Measurements from ENCODE around the gene EFCAB10.
"Not testable (repeated sequence)": the region's sequence is repeated elsewhere in the genome, so short reads cannot be mapped to it uniquely, and the experiment has no call there.

The EFCAB10 gene

DNA sequence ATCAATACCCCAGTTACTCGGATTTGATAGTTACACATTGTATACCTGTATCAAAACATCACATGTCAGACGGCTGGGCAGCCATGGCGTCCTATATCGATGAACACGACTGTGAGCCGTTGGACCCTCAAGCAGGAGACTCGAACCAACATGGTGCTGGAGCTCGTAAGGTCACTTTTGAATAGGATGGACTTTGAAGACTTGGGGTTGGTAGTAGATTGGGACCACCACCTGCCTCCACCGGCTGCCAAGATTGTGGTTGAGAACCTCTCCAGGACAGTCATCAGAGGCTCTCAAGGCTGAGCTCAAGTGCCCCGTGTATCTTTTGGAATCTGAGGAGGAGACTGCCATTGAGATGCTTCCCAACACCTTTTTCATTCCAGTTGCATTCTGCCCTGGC lies 51.2 kb downstream of the EFCAB10 start:
- Histone ChIP-seq H2AFZ (ENCODE audit: low read length) (no peak overlapping the region), H3K27me3 (ENCODE audit: insufficient read depth, low read length, poor library complexity, severe bottlenecking) (no peaks in the 10 kb centered on the region), H3K4me1 (ENCODE audit: insufficient read depth, low read length, poor library complexity, severe bottlenecking) (peaks cover 24% of the 10 kb centered on the region), H3K79me2 (ENCODE audit: insufficient read depth, low read length) (peaks cover 25% of the 10 kb centered on the region), H3K9me2 (replicated peaks; ENCODE audit: low read depth, low read length) (no peaks in the 10 kb centered on the region), H3K9ac (ENCODE audit: low read depth, low read length, poor library complexity, severe bottlenecking) (no peak overlapping the region), H3K4me3 (ENCODE audit: low read length, poor library complexity, severe bottlenecking) (no peak overlapping the region), H3K4me2 (ENCODE audit: low read depth, low read length, poor library complexity, severe bottlenecking) (no peak overlapping the region), H3F3A (ENCODE audit: low read depth) (no peaks in the 10 kb centered on the region), H3K9me3 (ENCODE audit: insufficient read depth, low read depth, low read length) (no peaks in the 10 kb centered on the region), H3K36me3 (ENCODE audit: insufficient read depth, low read length) (no peaks in the 10 kb centered on the region), H4K20me1 (ENCODE audit: insufficient read depth, low read length, poor library complexity, severe bottlenecking) (peaks cover 11% of the 10 kb centered on the region)
- TF ChIP-seq EZH2phosphoT487 (IDR thresholded peaks at IDR 0.05; ENCODE audit: borderline replicate concordance) = no peak
- TF ChIP-seq, protein P1, sequence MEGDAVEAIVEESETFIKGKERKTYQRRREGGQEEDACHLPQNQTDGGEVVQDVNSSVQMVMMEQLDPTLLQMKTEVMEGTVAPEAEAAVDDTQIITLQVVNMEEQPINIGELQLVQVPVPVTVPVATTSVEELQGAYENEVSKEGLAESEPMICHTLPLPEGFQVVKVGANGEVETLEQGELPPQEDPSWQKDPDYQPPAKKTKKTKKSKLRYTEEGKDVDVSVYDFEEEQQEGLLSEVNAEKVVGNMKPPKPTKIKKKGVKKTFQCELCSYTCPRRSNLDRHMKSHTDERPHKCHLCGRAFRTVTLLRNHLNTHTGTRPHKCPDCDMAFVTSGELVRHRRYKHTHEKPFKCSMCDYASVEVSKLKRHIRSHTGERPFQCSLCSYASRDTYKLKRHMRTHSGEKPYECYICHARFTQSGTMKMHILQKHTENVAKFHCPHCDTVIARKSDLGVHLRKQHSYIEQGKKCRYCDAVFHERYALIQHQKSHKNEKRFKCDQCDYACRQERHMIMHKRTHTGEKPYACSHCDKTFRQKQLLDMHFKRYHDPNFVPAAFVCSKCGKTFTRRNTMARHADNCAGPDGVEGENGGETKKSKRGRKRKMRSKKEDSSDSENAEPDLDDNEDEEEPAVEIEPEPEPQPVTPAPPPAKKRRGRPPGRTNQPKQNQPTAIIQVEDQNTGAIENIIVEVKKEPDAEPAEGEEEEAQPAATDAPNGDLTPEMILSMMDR (conservative IDR thresholded peaks at IDR 0.05; ENCODE audit: low read length) = no peak

DNA sequence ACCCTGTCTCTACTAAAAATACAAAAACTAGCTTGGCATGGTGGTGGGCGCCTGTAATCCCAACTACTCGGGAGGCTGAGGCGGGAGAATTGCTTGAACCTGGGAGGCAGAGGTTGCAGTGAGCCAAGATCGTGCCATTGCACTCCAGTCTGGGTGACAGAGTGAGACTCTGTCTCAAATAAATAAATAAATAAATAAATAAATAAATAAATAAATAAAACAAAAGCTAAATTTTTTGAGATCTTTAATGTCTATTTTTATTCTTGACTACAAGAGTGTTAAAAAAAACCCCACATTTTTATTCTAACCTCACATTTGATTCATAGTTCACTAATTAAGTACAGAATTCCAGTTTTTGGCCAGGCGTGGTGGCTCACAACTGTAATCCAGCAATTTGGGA lies 53.6 kb downstream of the EFCAB10 start:
- H3K4me2 ChIP-seq (ENCODE audit: low read depth, low read length, poor library complexity, severe bottlenecking); H3K4me3 ChIP-seq (ENCODE audit: low read length, poor library complexity, severe bottlenecking): not testable (repeated sequence)

DNA sequence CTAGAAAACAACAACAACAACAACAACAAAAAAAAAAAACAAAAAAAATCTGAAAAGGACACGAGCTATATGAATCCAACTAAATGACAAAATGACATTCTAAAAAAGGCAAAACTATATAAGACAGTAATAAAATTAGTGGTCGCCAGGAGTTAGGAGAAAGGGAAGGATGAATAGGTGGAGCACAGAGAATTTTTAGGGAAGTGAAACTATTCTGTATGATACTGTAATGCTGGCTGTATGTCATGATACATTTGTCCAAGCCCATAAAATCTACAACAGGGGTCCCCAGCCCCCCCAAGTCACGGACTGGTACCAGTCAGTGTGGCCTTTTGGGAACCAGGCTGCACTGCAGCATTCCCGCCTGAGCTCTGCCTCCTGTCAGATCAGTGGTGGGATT lies 56.5 kb downstream of the EFCAB10 start:
- Histone ChIP-seq H2AFZ (ENCODE audit: low read length) (no peak overlapping the region), H3K4me1 (ENCODE audit: insufficient read depth, low read length, poor library complexity, severe bottlenecking) (peaks cover 11% of the 10 kb centered on the region), H3K4me3 (ENCODE audit: low read length, poor library complexity, severe bottlenecking) (no peak overlapping the region), H3K9ac (ENCODE audit: low read depth, low read length, poor library complexity, severe bottlenecking) (no peak overlapping the region), H3K9me3 (ENCODE audit: insufficient read depth, low read depth, low read length) (no peaks in the 10 kb centered on the region), H3K4me2 (ENCODE audit: low read depth, low read length, poor library complexity, severe bottlenecking) (no peak overlapping the region), H3K36me3 (ENCODE audit: insufficient read depth, low read length) (no peaks in the 10 kb centered on the region), H3K27me3 (ENCODE audit: insufficient read depth, low read length, poor library complexity, severe bottlenecking) (no peaks in the 10 kb centered on the region), H3K79me2 (ENCODE audit: insufficient read depth, low read length) (peaks cover 6% of the 10 kb centered on the region; the same call in 1 of the 2 replicates), H3K9me2 (replicated peaks; ENCODE audit: low read depth, low read length) (no peaks in the 10 kb centered on the region), H4K20me1 (ENCODE audit: insufficient read depth, low read length, poor library complexity, severe bottlenecking) (peaks cover 3% of the 10 kb centered on the region), H3F3A (ENCODE audit: low read depth) (no peaks in the 10 kb centered on the region)
- no peak for TF ChIP-seq EZH2phosphoT487 (IDR thresholded peaks at IDR 0.05; ENCODE audit: borderline replicate concordance)
- TF ChIP-seq, protein P1 (conservative IDR thresholded peaks at IDR 0.05; ENCODE audit: low read length) = no peak

More for the DNA sequence above, 53.6 kb downstream of the EFCAB10 start:
- H2AFZ ChIP-seq (ENCODE audit: low read length); H3K79me2 ChIP-seq (ENCODE audit: insufficient read depth, low read length); H3K9me2 ChIP-seq (replicated peaks; ENCODE audit: low read depth, low read length); H3K4me1 ChIP-seq (ENCODE audit: insufficient read depth, low read length, poor library complexity, severe bottlenecking); H3K27me3 ChIP-seq (ENCODE audit: insufficient read depth, low read length, poor library complexity, severe bottlenecking); H3K9me3 ChIP-seq (ENCODE audit: insufficient read depth, low read depth, low read length); H3F3A ChIP-seq (ENCODE audit: low read depth); H3K9ac ChIP-seq (ENCODE audit: low read depth, low read length, poor library complexity, severe bottlenecking); H4K20me1 ChIP-seq (ENCODE audit: insufficient read depth, low read length, poor library complexity, severe bottlenecking); H3K36me3 ChIP-seq (ENCODE audit: insufficient read depth, low read length): not testable (repeated sequence)

DNA sequence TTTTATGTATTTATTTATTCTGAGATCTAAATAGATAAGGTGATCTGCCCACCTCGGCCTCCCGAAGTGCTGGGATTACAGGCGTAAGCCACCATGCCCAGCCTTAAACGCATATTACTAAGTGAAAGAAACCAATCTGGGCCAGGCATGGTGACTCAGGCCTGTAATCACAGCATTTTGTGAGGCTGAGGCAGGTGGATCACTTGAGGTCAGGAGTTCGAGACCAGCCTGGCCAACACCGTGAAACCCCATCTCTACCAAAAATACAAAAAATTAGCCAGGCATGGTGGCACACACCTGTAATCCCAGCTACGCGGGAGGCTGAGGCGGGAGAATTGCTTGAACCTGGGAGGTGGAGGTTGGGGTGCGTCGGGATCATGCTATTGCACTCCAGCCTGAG lies 56.9 kb downstream of the EFCAB10 start:
- H3F3A ChIP-seq (ENCODE audit: low read depth); H3K9me3 ChIP-seq (ENCODE audit: insufficient read depth, low read depth, low read length); H2AFZ ChIP-seq (ENCODE audit: low read length); H3K9me2 ChIP-seq (replicated peaks; ENCODE audit: low read depth, low read length); H3K27me3 ChIP-seq (ENCODE audit: insufficient read depth, low read length, poor library complexity, severe bottlenecking); H3K36me3 ChIP-seq (ENCODE audit: insufficient read depth, low read length); H3K4me3 ChIP-seq (ENCODE audit: low read length, poor library complexity, severe bottlenecking); H4K20me1 ChIP-seq (ENCODE audit: insufficient read depth, low read length, poor library complexity, severe bottlenecking); H3K9ac ChIP-seq (ENCODE audit: low read depth, low read length, poor library complexity, severe bottlenecking); H3K4me2 ChIP-seq (ENCODE audit: low read depth, low read length, poor library complexity, severe bottlenecking): not testable (repeated sequence)
- Histone ChIP-seq H3K79me2 (ENCODE audit: insufficient read depth, low read length) (peaks cover 10% of the 10 kb centered on the region; the same call in 1 of the 2 replicates), H3K4me1 (ENCODE audit: insufficient read depth, low read length, poor library complexity, severe bottlenecking) (peaks cover 11% of the 10 kb centered on the region)

Measured in Loucy (cell line).